Right lobe of liver (tissue), 6 donors: ENCODE results near the gene MIOX. TPM values are rescaled to one million over a fixed set of nuclear protein-coding genes. Genes with fewer than 3 reads are reported as not detected.

Experiments used
- ATAC-seq, 4 donors: fragments of 200-7000 bp; cut with Tn5 transposase; one replicate each; pipeline ENCODE4 v1.9.1; 2020; ENCODE audit warnings: mild to moderate bottlenecking in 4 of 4, moderate library complexity in 4 of 4
- DNase-seq, 3 donors: peaks; one replicate each; pipeline ENCODE4 v3.0.0-alpha.2; 2020
- H3K27ac ChIP-seq, 3 donors: fragments of 200-600 bp; one replicate each; pipeline ENCODE4 v1.8.0; 2022
- H3K27me3 ChIP-seq, 2 donors: fragments of 200-600 bp; one replicate each; pipeline ENCODE4 v1.8.0; 2022
- H3K36me3 ChIP-seq, 4 donors: fragments of 200-600 bp; sonication (generic) in 1 of 4; one replicate each; pipeline versions ENCODE4 v1.5.1 to v1.8.0; 2017 to 2022; ENCODE audit warnings: control low read depth in 1 of 4
- H3K4me1 ChIP-seq, 4 donors: fragments of 200-600 bp; sonication (generic) in 1 of 4; one replicate each; pipeline versions ENCODE4 v1.5.1 to v1.8.0; 2017 to 2022; ENCODE audit warnings: control low read depth in 1 of 4
- H3K4me3 ChIP-seq, 3 donors: fragments of 200-600 bp; one replicate each; pipeline ENCODE4 v1.8.0; 2022
- H3K9me3 ChIP-seq, 4 donors: fragments of 200-600 bp; sonication (generic) in 1 of 4; one replicate each; pipeline versions ENCODE4 v1.5.1 to v1.8.0; 2017 to 2022; ENCODE audit warnings: control low read depth in 1 of 4
- CTCF ChIP-seq, 4 donors: fragments of 200-600 bp in 3 of 4; fragments of 450-650 bp in 1 of 4; IDR thresholded peaks; one replicate each; pipeline versions ENCODE4 v1.5.1 to v1.8.0; 2016 to 2022; ENCODE audit warnings: antibody characterized with exemption in 4 of 4, mild to moderate bottlenecking in 2 of 4
- POLR2A ChIP-seq: fragments of 450-650 bp; IDR thresholded peaks from one replicate; pipeline ENCODE4 v1.6.1; 2017; ENCODE audit warnings: antibody characterized with exemption, mild to moderate bottlenecking
- WGBS: methylation state at CpG from one replicate; pipeline ENCODE4 v1.1.6; 2018; ENCODE audit warnings: low coverage, low lambda C conversion rate; ENCODE audit not compliant: insufficient coverage; ENCODE audit errors: missing lambda C conversion rate; 5-methylcytosine and 5-hydroxymethylcytosine counted together
- intact Hi-C, 2 donors: fragments of 100-400 bp; cut with DNase I; formaldehyde crosslinking; loops; one replicate each; pipeline versions ENCODE4 v1.11.2 to v1.14.1; 2022
- total RNA-seq, 6 experiments: library from RNA; depleted of rRNA in 2 of 6; stranded (reverse); fragments of >200 nt in 2 of 6; fragmentation: NEBNext Ultra II Directional in 3 of 6; extraction: Animal tissue kit (Norgen Biotek cat#: 25700) in 3 of 6; gene quantifications; one replicate each; pipeline versions ENCODE4 v1.1.0 to v1.2.4, GENCODE V29; 2016 to 2023
- donor health status: DM: no; HTN: yes; CAD: no.
- donor health status: DM: no; HTN: no; CAD: no.
- donor health status: DM: no; HTN: no; CAD: no.
- donor health status: DM: no; HTN: yes; CAD: no.
- donor health status: DM: no; HTN: yes; CAD: no.

MIOX gene
- total RNA-seq, 6 experiments from 2014 or later = not detected

GRCh38 chr22:50528682-50529415 is 42.2 kb downstream of the MIOX start:
- peak overlapping the region; percentile 75 to 79 (median 76) for H3K4me3 ChIP-seq
- DNase-seq = peak in 2 of 3 donors; percentile 50 to 72
- WGBS = 25% methylated on average over 2 of the region's 15 CpGs

GRCh38 chr22:50529416-50529896 is 42.8 kb downstream of the MIOX start:
- peak overlapping the region; percentile 94 to 98 (median 97) for H3K27ac ChIP-seq
- H3K4me3 ChIP-seq = peak overlapping the region; percentile 75 to 79 (median 76)
- no peak for TF ChIP-seq CTCF (IDR thresholded peaks at IDR 0.05)
- no peak for TF ChIP-seq POLR2A
- DNase-seq (peak in 2 of 3 donors; percentile 71 to 79), ATAC-seq (no peak)
- no peaks in the 10 kb centered on the region for H3K9me3 ChIP-seq
- 0% methylated on average over 9 of the region's 50 CpGs for WGBS
- intact Hi-C loops = loop anchor here in 1 of 2 donors (10.0 kb wide), 1 partner anchor 85 kb away; no protein-coding TSS in a partner anchor
- peaks cover 0 to 20% (median 7%) of the 10 kb centered on the region in 4 donors for H3K4me1 ChIP-seq
- no peaks in the 10 kb centered on the region for H3K27me3 ChIP-seq
- H3K36me3 ChIP-seq = no peaks in the 10 kb centered on the region

More at GRCh38 chr22:50528682-50529415, 42.2 kb downstream of the MIOX start:
- no peak for ATAC-seq
- H3K27ac ChIP-seq = peak overlapping the region; percentile 94 to 98 (median 97)
- intact Hi-C loops = loop anchor here in 1 of 2 donors (10.0 kb wide), 1 partner anchor 86 kb away; no protein-coding TSS in a partner anchor
- H3K27me3 ChIP-seq = no peaks in the 10 kb centered on the region
- peaks cover 0 to under 1% (median 0%) of the 10 kb centered on the region in 4 donors for H3K36me3 ChIP-seq
- TF ChIP-seq CTCF (IDR thresholded peaks at IDR 0.05) = no peak
- TF ChIP-seq POLR2A = no peak
- H3K4me1 ChIP-seq = peaks cover 0 to 25% (median 10%) of the 10 kb centered on the region in 4 donors
- H3K9me3 ChIP-seq = no peaks in the 10 kb centered on the region

GRCh38 chr22:50529897-50530579 is 43.4 kb downstream of the MIOX start, which contains the start of gene TYMP:
TYMP (minus strand) TSS chr22:50530012; CDS start chr22:50529709, 303 bp downstream.
- Histone ChIP-seq H3K4me1 (peaks cover 0 to 14% (median 6%) of the 10 kb centered on the region in 4 donors), H3K36me3 (no peaks in the 10 kb centered on the region), H3K9me3 (no peaks in the 10 kb centered on the region), H3K27ac (peak within 1 kb of the TSS; percentile 94 to 98 (median 97)), H3K4me3 (peak within 1 kb of the TSS; percentile 75 to 79 (median 76)), H3K27me3 (no peaks in the 10 kb centered on the region)
- ATAC-seq = peak; percentile 32 to 57 (median 52)
- TF ChIP-seq CTCF (IDR thresholded peaks at IDR 0.05) (peak in 1 of 4 donors; percentile 9), POLR2A (peak; percentile 88)
- DNase-seq = peak; percentile 93 to 97 (median 97)
- intact Hi-C loops = loop anchor here in 1 of 2 donors (10.0 kb wide), 1 partner anchor 85 kb away; no protein-coding TSS in a partner anchor
- WGBS = 0% methylated on average over 11 of the region's 92 CpGs

- H3K4me1 ChIP-seq = peaks cover 0 to 14% (median 6%) of the 10 kb centered on the region in 4 donors
- peak overlapping the region; percentile 75 to 79 (median 76) for H3K4me3 ChIP-seq
- no peaks in the 10 kb centered on the region for H3K36me3 ChIP-seq
- no peaks in the 10 kb centered on the region for H3K27me3 ChIP-seq
- TF ChIP-seq POLR2A (no peak), CTCF (IDR thresholded peaks at IDR 0.05) (no peak)
- intact Hi-C loops = no loop called here
- peak; percentile 15 to 45 (median 42) for ATAC-seq
- no CpG with 5 or more reads among the region's 21 CpGs for WGBS
- peak overlapping the region; percentile 94 to 98 (median 97) for H3K27ac ChIP-seq
- DNase-seq = peak; percentile 85 to 90 (median 90)
- no peaks in the 10 kb centered on the region for H3K9me3 ChIP-seq
Observed at GRCh38 chr22:50530580-50530876, 43.9 kb downstream of the MIOX start.
